ENCODE results near the gene PPCS. TPM values are rescaled to one million over a fixed set of nuclear protein-coding genes. Genes with fewer than 3 reads are reported as not detected.

The PPCS gene
- total RNA-seq, 1 experiment from 2014 or later: 36.7 TPM

- Histone ChIP-seq H3K14ac (ENCODE audit: insufficient read depth, low read length) (no peak overlapping the region), H2BK120ac (ENCODE audit: low read depth, low read length, poor library complexity, severe bottlenecking) (no peak overlapping the region), H2AFZ (ENCODE audit: low read length) (no peak overlapping the region), H2AK5ac (ENCODE audit: insufficient read length, low read length) (no peak overlapping the region), H3K9ac (ENCODE audit: extremely low read depth, insufficient read length, low read length) (no peak overlapping the region), H3K9me3 (ENCODE audit: control insufficient read depth, low read depth, low read length) (no peaks in the 10 kb centered on the region), H3K56ac (ENCODE audit: insufficient read length, low read depth, low read length) (no peak overlapping the region), H2BK20ac (ENCODE audit: low read depth, low read length, poor library complexity, severe bottlenecking) (no peak overlapping the region), H4K5ac (ENCODE audit: insufficient read length, low read depth, low read length) (no peak overlapping the region), H3K4ac (ENCODE audit: low read depth, low read length) (no peak overlapping the region), H2BK12ac (ENCODE audit: insufficient read length, low read depth, low read length) (no peak overlapping the region), H3K23me2 (ENCODE audit: insufficient read length, low read depth, low read length, poor library complexity, severe bottlenecking) (no peaks in the 10 kb centered on the region), H3K4me1 (ENCODE audit: insufficient read depth, low read length) (peaks cover 2% of the 10 kb centered on the region; the same call in 1 of the 2 replicates), H4K8ac (replicated peaks; ENCODE audit: insufficient read length, low read depth, low read length) (no peak overlapping the region), H2BK15ac (ENCODE audit: low read depth, low read length) (no peak overlapping the region), H3K79me2 (ENCODE audit: insufficient read depth, low read length) (no peaks in the 10 kb centered on the region), H3K4me2 (ENCODE audit: insufficient read depth, insufficient read length, low read length) (no peak overlapping the region), H3K79me1 (ENCODE audit: insufficient read depth, low read depth, low read length, poor library complexity, severe bottlenecking) (no peaks in the 10 kb centered on the region), H4K20me1 (ENCODE audit: control insufficient read depth, insufficient read depth, insufficient read length) (no peaks in the 10 kb centered on the region), H4K91ac (ENCODE audit: insufficient read length, low read depth, low read length) (no peak overlapping the region), H3K23ac (ENCODE audit: insufficient read length, low read depth, low read length) (no peak overlapping the region), H2BK5ac (ENCODE audit: insufficient read length, low read length) (no peak overlapping the region), H3K27me3 (ENCODE audit: insufficient read depth, low read length) (no peaks in the 10 kb centered on the region), H3K18ac (ENCODE audit: insufficient read length, low read depth, low read length) (no peak overlapping the region), H3K27ac (ENCODE audit: insufficient read length, low read depth, low read length) (no peak overlapping the region), H3T11ph (ENCODE audit: low read length) (no peak overlapping the region)
- Mint-ChIP-seq H3K27ac (no peak overlapping the region), H3K4me3 (no peak overlapping the region), H3K36me3 (ENCODE audit: insufficient read depth in 1 of 3, low read depth in 3 of 3) (no peaks in the 10 kb centered on the region), H3K9me3 (no peaks in the 10 kb centered on the region; a peak in 1 of 5 replicates), H3K27me3 (ENCODE audit: low read depth) (no peaks in the 10 kb centered on the region; the same call in 1 of the 2 replicates), H3K4me1 (peaks cover 13% of the 10 kb centered on the region in 2 experiments)
- WGBS (ENCODE audit: extremely low coverage, insufficient read length, low lambda C conversion rate): no CpG with 5 or more reads among the region's 3 CpGs
- no peak for DNase-seq
- TF ChIP-seq CTCF (conservative IDR thresholded peaks at IDR 0.05): no peak
These were observed 24.8 kb upstream of the PPCS start for GRCh38 chr1:42431514-42431913.
